ENCODE data around the gene C2orf92.

Gene C2orf92

DNA sequence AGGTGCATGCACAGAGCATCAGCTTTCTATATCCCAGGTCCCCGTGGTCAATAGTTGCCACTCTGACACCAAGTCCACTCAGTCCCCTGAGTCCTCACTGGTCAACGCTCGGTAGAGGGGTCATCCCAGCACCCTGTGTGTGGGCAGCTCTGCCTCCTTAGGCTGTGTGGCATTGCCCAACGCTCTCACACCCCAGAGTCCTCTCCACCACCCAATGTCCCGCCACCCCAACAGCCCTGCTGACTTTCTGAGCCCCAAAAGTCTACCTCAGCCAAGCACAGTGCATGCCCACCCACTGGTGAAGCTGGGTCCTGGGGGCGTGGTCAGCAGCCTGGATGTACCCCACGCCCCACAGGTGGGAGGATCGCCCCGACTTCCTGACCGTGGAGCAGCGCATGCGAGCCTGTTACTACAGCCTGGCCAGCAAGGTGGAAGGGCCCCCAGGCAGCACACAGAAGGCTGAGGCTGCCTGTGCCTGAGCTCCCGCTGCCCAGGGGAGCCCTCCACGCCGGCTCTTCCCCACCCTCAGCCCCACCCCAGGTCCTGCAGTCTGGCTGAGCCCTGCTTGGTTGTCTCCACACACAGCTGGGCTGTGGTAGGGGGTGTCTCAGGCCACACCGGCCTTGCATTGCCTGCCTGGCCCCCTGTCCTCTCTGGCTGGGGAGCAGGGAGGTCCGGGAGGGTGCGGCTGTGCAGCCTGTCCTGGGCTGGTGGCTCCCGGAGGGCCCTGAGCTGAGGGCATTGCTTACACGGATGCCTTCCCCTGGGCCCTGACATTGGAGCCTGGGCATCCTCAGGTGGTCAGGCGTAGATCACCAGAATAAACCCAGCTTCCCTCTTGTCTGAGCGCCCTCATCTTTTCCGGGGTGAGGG is 69.7 kb downstream of the C2orf92 start:
- no peak for DNase-seq (ENCODE audit: low spot score)
- TF ChIP-seq, protein P1, sequence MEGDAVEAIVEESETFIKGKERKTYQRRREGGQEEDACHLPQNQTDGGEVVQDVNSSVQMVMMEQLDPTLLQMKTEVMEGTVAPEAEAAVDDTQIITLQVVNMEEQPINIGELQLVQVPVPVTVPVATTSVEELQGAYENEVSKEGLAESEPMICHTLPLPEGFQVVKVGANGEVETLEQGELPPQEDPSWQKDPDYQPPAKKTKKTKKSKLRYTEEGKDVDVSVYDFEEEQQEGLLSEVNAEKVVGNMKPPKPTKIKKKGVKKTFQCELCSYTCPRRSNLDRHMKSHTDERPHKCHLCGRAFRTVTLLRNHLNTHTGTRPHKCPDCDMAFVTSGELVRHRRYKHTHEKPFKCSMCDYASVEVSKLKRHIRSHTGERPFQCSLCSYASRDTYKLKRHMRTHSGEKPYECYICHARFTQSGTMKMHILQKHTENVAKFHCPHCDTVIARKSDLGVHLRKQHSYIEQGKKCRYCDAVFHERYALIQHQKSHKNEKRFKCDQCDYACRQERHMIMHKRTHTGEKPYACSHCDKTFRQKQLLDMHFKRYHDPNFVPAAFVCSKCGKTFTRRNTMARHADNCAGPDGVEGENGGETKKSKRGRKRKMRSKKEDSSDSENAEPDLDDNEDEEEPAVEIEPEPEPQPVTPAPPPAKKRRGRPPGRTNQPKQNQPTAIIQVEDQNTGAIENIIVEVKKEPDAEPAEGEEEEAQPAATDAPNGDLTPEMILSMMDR (IDR thresholded peaks at IDR 0.05; ENCODE audit: borderline replicate concordance, control extremely low read depth, extremely low read depth, insufficient read depth, missing control alignments): no peak
- in situ Hi-C loops (cut with MboI; ENCODE audit: low sequenced_read_pairs, unreplicated experiment): no loop called here

DNA sequence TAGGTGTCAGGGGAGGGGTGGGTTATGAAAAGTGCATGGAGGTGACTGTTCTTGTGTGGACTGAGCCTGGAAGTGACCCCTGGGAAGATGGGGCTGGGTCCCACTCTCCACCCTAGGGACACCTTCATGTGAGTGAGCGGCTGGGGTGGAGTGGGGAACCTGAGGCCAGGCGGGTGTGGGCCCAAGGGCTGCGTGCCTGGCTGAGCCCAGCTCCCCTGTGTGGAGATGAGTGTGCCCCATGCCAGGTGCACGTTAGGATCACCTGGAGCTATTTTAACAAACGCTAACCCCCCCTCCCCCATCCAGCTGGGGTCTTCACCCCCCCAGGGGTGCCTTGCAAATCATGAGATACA is 70.4 kb downstream of the C2orf92 start:
- TF ChIP-seq, protein P1 (IDR thresholded peaks at IDR 0.05; ENCODE audit: borderline replicate concordance, control extremely low read depth, extremely low read depth, insufficient read depth, missing control alignments): no peak
- in situ Hi-C loops (cut with MboI; ENCODE audit: low sequenced_read_pairs, unreplicated experiment): no loop called here
- DNase-seq (ENCODE audit: low spot score): no peak

DNA sequence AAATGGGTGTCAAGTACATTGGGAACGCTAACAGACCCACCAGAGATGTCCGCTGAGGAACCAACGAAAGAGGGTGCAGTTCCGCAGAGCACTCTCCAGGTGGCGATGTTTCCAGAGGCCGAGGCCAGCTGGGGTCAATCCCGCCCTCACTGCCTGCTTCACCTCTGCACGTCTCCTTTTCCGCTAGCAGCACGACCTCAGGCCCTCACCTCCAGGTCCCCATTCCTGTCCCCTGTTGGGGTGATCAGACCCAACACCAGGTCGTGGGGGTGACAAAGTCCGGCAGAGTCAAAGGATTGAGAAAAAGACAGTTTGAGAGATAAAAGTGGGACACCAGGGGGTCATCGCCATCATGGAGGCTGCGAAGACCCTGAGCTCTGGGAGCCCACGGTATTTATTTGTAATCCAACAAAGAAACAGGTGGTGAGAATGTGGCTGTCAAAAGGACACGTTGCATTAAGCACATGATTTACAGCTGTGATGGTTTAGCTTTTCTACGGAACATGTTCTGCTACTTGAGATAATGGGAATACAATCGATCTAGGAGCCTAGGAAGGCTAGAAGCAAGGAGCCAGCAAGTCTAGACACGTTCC is 71.2 kb downstream of the C2orf92 start:
- TF ChIP-seq, protein P1 (IDR thresholded peaks at IDR 0.05; ENCODE audit: borderline replicate concordance, control extremely low read depth, extremely low read depth, insufficient read depth, missing control alignments): peak; percentile 67
- peak; percentile 89 for DNase-seq (ENCODE audit: low spot score)
- in situ Hi-C loops (cut with MboI; ENCODE audit: low sequenced_read_pairs, unreplicated experiment): no loop called here

DNA sequence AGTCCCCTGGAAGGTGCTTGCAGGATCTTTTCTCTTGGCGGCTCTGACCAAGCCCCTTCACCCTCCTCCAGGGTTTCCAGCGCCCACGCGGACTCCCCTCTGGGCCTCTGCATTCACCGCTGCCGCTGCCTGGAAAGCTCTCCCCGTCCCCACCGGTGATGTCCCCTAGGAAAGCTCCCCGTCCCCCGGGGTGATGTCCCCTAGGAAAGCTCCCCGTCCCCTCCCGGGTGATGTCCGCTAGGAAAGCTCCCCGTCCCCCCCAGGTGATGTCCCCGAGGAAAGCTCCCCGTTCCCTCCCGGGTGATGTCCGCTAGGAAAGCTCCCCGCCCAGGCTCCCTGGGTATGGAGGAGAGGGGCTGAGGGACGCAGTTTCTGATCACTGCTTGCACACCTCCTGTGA is 71.7 kb downstream of the C2orf92 start:
- no peak for DNase-seq (ENCODE audit: low spot score)
- in situ Hi-C loops (cut with MboI; ENCODE audit: low sequenced_read_pairs, unreplicated experiment): no loop called here
- TF ChIP-seq, protein P1 (IDR thresholded peaks at IDR 0.05; ENCODE audit: borderline replicate concordance, control extremely low read depth, extremely low read depth, insufficient read depth, missing control alignments): no peak

GRCh38 chr2:97741686-97742085 is 72.2 kb downstream of the C2orf92 start:
- TF ChIP-seq, protein P1 (IDR thresholded peaks at IDR 0.05; ENCODE audit: borderline replicate concordance, control extremely low read depth, extremely low read depth, insufficient read depth, missing control alignments): no peak
- no peak for DNase-seq (ENCODE audit: low spot score)
- in situ Hi-C loops (cut with MboI; ENCODE audit: low sequenced_read_pairs, unreplicated experiment): no loop called here

GRCh38 chr2:97742381-97742847 is 72.9 kb downstream of the C2orf92 start:
- no peak for DNase-seq (ENCODE audit: low spot score)
- in situ Hi-C loops (cut with MboI; ENCODE audit: low sequenced_read_pairs, unreplicated experiment): no loop called here
- TF ChIP-seq, protein P1 (IDR thresholded peaks at IDR 0.05; ENCODE audit: borderline replicate concordance, control extremely low read depth, extremely low read depth, insufficient read depth, missing control alignments): no peak
